Testis (tissue), 3 donors: ENCODE data around the gene SLC19A1. TPM values are rescaled to one million over a fixed set of nuclear protein-coding genes. Genes with fewer than 3 reads are reported as not detected.

Experiments
- DNase-seq: peaks from one replicate; pipeline ENCODE4 v3.0.0-alpha.2; 2019
- H3K27ac ChIP-seq, 2 donors: fragments of 200-600 bp; sonication (generic); one replicate each; pipeline ENCODE4 v1.5.1; 2019
- H3K27me3 ChIP-seq: fragments of 200-600 bp; sonication (generic); one replicate; pipeline ENCODE4 v1.5.1; 2019
- H3K36me3 ChIP-seq: fragments of 200-600 bp; sonication (generic); one replicate; pipeline ENCODE4 v1.5.1; 2017; ENCODE audit warnings: low read depth; ENCODE audit errors: missing control alignments
- H3K4me1 ChIP-seq: fragments of 200-600 bp; sonication (generic); one replicate; pipeline ENCODE4 v1.5.1; 2019
- H3K4me3 ChIP-seq, 2 donors: fragments of 200-600 bp; sonication (generic); one replicate each; pipeline ENCODE4 v1.5.1; 2017 to 2019
- H3K9me3 ChIP-seq: fragments of 200-600 bp; sonication (generic); one replicate; pipeline ENCODE4 v1.5.1; 2017
- CTCF ChIP-seq, 3 experiments: fragments of 450-650 bp in 2 of 3; fragments of 200-600 bp in 1 of 3; sonication (generic) in 1 of 3; IDR thresholded peaks; one replicate each; pipeline ENCODE4 v1.5.1; 2016 to 2019; ENCODE audit warnings: antibody characterized with exemption in 3 of 3, mild to moderate bottlenecking in 2 of 3, moderate library complexity in 1 of 3
- POLR2A ChIP-seq: fragments of 450-650 bp; IDR thresholded peaks from one replicate; pipeline ENCODE4 v1.6.1; 2017; ENCODE audit warnings: antibody characterized with exemption, mild to moderate bottlenecking, moderate library complexity
- WGBS, 2 donors: methylation state at CpG; one replicate each; pipeline ENCODE4 v1.1.5; 2018; 5-methylcytosine and 5-hydroxymethylcytosine counted together
- intact Hi-C: fragments of 100-400 bp; cut with DNase I; formaldehyde crosslinking; loops from one replicate; pipeline ENCODE4 v1.15.1; 2023; ENCODE audit warnings: low total_unique reads
- polyA plus RNA-seq: library from polyadenylated mRNA; stranded (reverse); fragments of 350-450 nt; fragmentation: Illumina TruSeq; extraction: RNeasy Lipid Tissue Mini Kit (QIAGEN cat#74804); gene quantifications from one replicate; pipeline ENCODE4 v1.2.3, GENCODE V29; 2014; ENCODE audit warnings: low read depth, low replicate concordance; ENCODE audit not compliant: insufficient read depth
- total RNA-seq, 2 donors: library from RNA; depleted of rRNA; stranded (reverse); fragments of >200 nt; gene quantifications; one replicate each; pipeline ENCODE4 v1.2.3, GENCODE V29; 2016

Gene SLC19A1
- total and polyA plus RNA-seq, 3 donors from 2014 or later, result 5.5 to 17.4 (median 15.7) TPM

- 56 to 64% methylated on average over 5 to 23 of the region's 23 CpGs for WGBS, 2 donors
- no peak overlapping the region for H3K4me3 ChIP-seq
- H3K27ac ChIP-seq, result no peak overlapping the region
- H3K9me3 ChIP-seq, result no peaks in the 10 kb centered on the region
- H3K27me3 ChIP-seq, result no peaks in the 10 kb centered on the region
- TF ChIP-seq POLR2A, result no peak
- no peak for TF ChIP-seq CTCF (IDR thresholded peaks at IDR 0.05)
- intact Hi-C loops, result no loop called here
- DNase-seq, result no peak
- no peaks in the 10 kb centered on the region for H3K36me3 ChIP-seq
- peaks cover 2% of the 10 kb centered on the region for H3K4me1 ChIP-seq
Observed at GRCh38 chr21:45454926-45455673, 87.1 kb downstream of the SLC19A1 start.

- peaks cover 2% of the 10 kb centered on the region for H3K4me1 ChIP-seq
- intact Hi-C loops, result no loop called here
- H3K9me3 ChIP-seq, result no peaks in the 10 kb centered on the region
- 66 to 79% methylated on average over 17 to 24 of the region's 24 CpGs for WGBS, 2 donors
- no peak overlapping the region for H3K4me3 ChIP-seq
- no peak for TF ChIP-seq POLR2A
- no peak for TF ChIP-seq CTCF (IDR thresholded peaks at IDR 0.05)
- no peaks in the 10 kb centered on the region for H3K36me3 ChIP-seq
- no peak for DNase-seq
- H3K27ac ChIP-seq, result no peak overlapping the region
- no peaks in the 10 kb centered on the region for H3K27me3 ChIP-seq
Observed at GRCh38 chr21:45454060-45454925, 87.9 kb downstream of the SLC19A1 start.

- Histone ChIP-seq H3K27ac (no peak overlapping the region), H3K27me3 (no peaks in the 10 kb centered on the region), H3K4me1 (peaks cover 2% of the 10 kb centered on the region), H3K4me3 (no peak overlapping the region), H3K9me3 (no peaks in the 10 kb centered on the region), H3K36me3 (no peaks in the 10 kb centered on the region)
- 89 to 91% methylated on average over 13 of the region's 13 CpGs for WGBS, 2 donors
- no peak for TF ChIP-seq CTCF (IDR thresholded peaks at IDR 0.05)
- TF ChIP-seq POLR2A, result no peak
- intact Hi-C loops, result no loop called here
- no peak for DNase-seq
Observed at GRCh38 chr21:45453308-45453950, 88.8 kb downstream of the SLC19A1 start.

DNA sequence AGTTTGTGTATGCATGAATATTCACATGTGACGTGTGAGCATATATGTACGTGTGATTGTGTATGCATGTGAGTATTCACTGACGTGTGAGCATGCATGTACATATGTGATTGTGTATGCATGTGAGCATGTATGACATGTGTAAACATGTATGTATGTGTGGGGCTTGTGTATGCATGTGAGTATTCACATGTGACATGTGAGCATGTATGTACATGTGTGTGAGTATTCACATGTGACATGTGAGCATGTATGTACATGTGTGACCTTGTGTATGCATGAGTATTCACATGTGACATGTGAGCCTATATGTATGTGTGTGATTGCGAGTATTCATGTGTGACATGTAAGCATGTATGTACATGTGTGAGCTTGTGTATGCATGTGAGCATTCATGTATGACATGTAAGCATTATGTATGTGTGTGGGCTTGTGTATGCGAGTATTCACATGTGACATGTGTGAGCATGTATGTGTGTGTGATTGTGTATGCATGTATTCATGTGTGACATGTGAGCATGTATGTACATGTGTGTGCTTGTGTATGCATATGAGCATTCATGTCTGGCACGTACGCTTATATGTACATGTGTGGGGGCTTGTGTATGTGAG lies 89.4 kb downstream of the SLC19A1 start:
- Histone ChIP-seq H3K36me3 (no peaks in the 10 kb centered on the region), H3K4me1 (peaks cover 2% of the 10 kb centered on the region), H3K4me3 (no peak overlapping the region), H3K27ac (no peak overlapping the region), H3K27me3 (no peaks in the 10 kb centered on the region), H3K9me3 (no peaks in the 10 kb centered on the region)
- no peak for DNase-seq
- TF ChIP-seq CTCF (IDR thresholded peaks at IDR 0.05), result no peak
- no peak for TF ChIP-seq POLR2A
- intact Hi-C loops, result no loop called here
- 88 to 96% methylated on average over 7 of the region's 7 CpGs for WGBS, 2 donors
